B cell (primary cell): ENCODE measurements around the gene DPT.

ENCODE experiments used
- CTCF ChIP-seq: fragments of 200-600 bp; IDR thresholded peaks from one replicate; pipeline ENCODE4 v1.8.0; 2022; ENCODE audit warnings: antibody characterized with exemption, mild to moderate bottlenecking
- EZH2 ChIP-seq: IDR thresholded peaks from 2 replicates; pipeline ENCODE4 v1.6.1; 2012; ENCODE audit warnings: borderline replicate concordance, low read depth, mild to moderate bottlenecking, moderate library complexity, low read length; ENCODE audit not compliant: insufficient read depth, poor library complexity, severe bottlenecking

DNA sequence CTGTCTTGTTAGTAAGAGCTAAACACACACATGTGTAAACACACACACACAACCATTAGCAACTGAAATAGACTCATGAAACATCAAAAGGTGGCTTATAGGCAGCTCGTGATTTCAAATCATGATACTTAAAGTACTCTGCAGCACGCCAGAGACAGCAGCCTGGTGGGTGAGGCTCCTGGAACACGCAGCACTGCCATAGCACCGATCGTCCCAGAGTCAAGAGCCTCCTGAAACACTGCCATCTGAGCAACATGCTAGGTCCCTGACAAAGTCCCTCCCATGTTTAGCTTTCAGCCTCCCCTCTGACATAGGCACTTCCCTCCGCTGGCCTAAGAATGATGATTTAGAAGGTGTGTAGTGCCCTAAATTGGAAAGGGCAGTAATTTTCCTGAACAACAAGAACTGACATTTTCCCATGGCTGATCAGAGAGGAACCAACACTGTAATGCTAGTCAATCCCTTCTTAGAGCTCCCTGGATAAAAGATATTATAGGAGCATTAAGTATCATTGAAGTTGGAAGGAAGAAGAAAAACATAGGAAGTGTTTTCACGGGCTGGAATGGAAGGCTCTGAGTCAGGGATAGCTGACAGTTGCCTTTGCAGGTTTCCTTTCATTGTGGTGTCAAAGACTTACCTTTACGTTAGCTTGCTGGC is 14.1 kb upstream of the DPT start:
- TF ChIP-seq EZH2: no peak
- no peak for TF ChIP-seq CTCF
